Naive B cell (primary cell): Measurements from ENCODE around the gene ALPI. TPM values are rescaled to one million over a fixed set of nuclear protein-coding genes. Genes with fewer than 3 reads are reported as not detected.
"Not testable (repeated sequence)": the region's sequence is repeated elsewhere in the genome, so short reads cannot be mapped to it uniquely, and the experiment has no call there.

ENCODE experiments used
- ATAC-seq, 2 donors: fragments of 150-1000 bp; cut with Tn5 transposase; 2 replicates each; pipeline ENCODE4 v1.10.0; 2021; ENCODE audit warnings: low read depth in 2 of 2, mild to moderate bottlenecking in 2 of 2, moderate library complexity in 2 of 2
- DNase-seq: peaks from one replicate; pipeline ENCODE4 v3.0.0; 2022
- H3K27ac Mint-ChIP-seq, 6 donors: one replicate each; pipeline ENCODE4 v1.8.0; 2020 to 2022; ENCODE audit warnings: mild to moderate bottlenecking in 6 of 6, mixed read lengths in 6 of 6, moderate library complexity in 5 of 6, inconsistent platforms in 2 of 6
- H3K27me3 Mint-ChIP-seq, 3 donors: one replicate each; pipeline ENCODE4 v1.8.0; 2021 to 2022; ENCODE audit warnings: mixed read lengths in 3 of 3, mild to moderate bottlenecking in 1 of 3
- H3K36me3 Mint-ChIP-seq, 2 donors: one replicate each; pipeline ENCODE4 v1.8.0; 2020 to 2022; ENCODE audit warnings: mixed read lengths in 2 of 2, inconsistent platforms in 1 of 2, mild to moderate bottlenecking in 1 of 2
- H3K4me1 Mint-ChIP-seq, 3 donors: one replicate each; pipeline ENCODE4 v1.8.0; 2020 to 2022; ENCODE audit warnings: mixed read lengths in 3 of 3, inconsistent platforms in 1 of 3, mild to moderate bottlenecking in 1 of 3, moderate library complexity in 1 of 3
- H3K4me3 Mint-ChIP-seq, 8 donors: one replicate each; pipeline ENCODE4 v1.8.0; 2020 to 2022; ENCODE audit warnings: mild to moderate bottlenecking in 8 of 8, mixed read lengths in 8 of 8, moderate library complexity in 8 of 8, inconsistent platforms in 2 of 8
- H3K9me3 Mint-ChIP-seq, 7 donors: one replicate each; pipeline ENCODE4 v1.8.0; 2020 to 2022; ENCODE audit warnings: mixed read lengths in 7 of 7, mild to moderate bottlenecking in 5 of 7, inconsistent platforms in 2 of 7, moderate library complexity in 1 of 7
- polyA plus RNA-seq, 6 donors: library from polyadenylated mRNA; unstranded; fragments of 300-500 nt; fragmentation: Illumina TruSeq; gene quantifications; one replicate each; pipeline ENCODE4 v1.2.3, GENCODE V29; 2021; ENCODE audit warnings: low read depth in 6 of 6

Gene ALPI
- polyA plus RNA-seq, 6 donors from 2014 or later = not detected

DNA sequence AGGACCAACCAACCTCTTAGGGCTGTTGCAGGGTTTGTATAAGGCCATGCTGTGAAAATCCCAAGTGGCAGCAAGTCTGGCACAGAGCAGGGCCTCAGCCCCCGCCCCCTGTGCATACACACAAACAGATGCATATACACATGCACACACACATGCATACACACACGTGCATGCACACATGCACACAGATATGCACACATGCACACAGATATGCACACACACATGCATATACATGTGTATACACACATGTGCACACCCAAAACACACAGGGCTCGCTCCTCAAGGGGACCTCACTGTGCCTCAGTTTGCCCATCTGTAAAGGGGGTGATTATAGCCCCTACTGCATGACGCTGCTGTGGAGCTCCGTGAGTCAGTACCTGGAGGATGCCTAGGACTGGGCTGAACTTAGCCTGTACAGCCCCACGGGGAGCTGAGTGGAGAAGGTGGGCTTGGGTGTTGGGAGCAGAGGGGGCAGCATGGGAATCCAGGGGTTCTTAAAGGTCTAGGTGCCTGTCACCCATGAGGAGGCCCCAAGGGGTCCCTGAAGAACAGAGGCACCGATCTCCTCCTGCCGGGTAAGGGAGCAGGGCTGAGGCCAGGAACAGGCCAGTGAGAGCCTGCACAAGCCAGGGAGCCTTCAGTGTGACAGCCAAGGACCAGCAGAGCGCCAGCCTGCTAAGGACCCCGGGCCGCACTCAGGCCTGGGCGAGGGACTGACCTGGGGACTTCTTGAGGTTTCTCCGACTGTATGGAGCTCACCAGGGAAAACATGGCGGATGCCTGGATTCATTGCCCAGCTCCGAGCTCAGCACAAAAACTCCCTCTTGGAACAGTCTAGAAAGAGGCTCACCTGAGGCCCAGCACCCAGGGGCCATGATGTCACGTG, 24.0 kb upstream of the ALPI start:
- Mint-ChIP-seq H3K27ac (no peak overlapping the region), H3K9me3 (no peaks in the 10 kb centered on the region), H3K36me3 (no peaks in the 10 kb centered on the region), H3K4me3 (peak overlapping the region in 1 of 8 donors; percentile 25), H3K4me1 (no peaks in the 10 kb centered on the region), H3K27me3 (peaks cover 0 to 7% (median 4%) of the 10 kb centered on the region in 3 donors)
- ATAC-seq (no peak), DNase-seq (no peak)

- Mint-ChIP-seq H3K4me1 (no peaks in the 10 kb centered on the region), H3K4me3 (no peak overlapping the region), H3K9me3 (no peaks in the 10 kb centered on the region), H3K27me3 (peaks cover 1 to 9% (median 4%) of the 10 kb centered on the region in 3 donors), H3K27ac (no peak overlapping the region), H3K36me3 (no peaks in the 10 kb centered on the region)
- DNase-seq (no peak), ATAC-seq (no peak)
These were observed 23.3 kb upstream of the ALPI start for GRCh38 chr2:232432598-232433184.

DNA sequence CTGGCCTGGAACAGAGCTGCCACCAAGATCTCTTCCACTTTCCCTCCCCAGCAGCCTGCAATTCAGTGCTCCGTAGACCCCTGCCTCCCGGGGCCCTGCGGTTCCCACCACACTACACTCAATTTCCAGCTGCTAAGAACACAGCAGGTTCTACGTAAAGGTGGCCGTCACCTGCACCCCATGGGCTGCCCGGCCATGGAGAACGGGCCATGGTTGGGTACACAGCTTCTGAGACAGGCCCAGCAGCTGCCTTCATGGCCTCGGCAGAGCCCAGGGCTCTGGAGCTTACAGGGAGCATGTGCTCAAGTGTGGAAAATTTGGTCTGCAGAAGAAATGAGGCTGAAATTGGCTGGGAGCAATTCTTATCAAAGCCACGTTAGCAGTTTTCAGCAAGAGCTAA, 22.3 kb upstream of the ALPI start:
- ATAC-seq, H3K36me3 Mint-ChIP-seq, H3K27me3 Mint-ChIP-seq, H3K27ac Mint-ChIP-seq, H3K4me1 Mint-ChIP-seq, H3K9me3 Mint-ChIP-seq, H3K4me3 Mint-ChIP-seq, DNase-seq: not testable (repeated sequence)

DNA sequence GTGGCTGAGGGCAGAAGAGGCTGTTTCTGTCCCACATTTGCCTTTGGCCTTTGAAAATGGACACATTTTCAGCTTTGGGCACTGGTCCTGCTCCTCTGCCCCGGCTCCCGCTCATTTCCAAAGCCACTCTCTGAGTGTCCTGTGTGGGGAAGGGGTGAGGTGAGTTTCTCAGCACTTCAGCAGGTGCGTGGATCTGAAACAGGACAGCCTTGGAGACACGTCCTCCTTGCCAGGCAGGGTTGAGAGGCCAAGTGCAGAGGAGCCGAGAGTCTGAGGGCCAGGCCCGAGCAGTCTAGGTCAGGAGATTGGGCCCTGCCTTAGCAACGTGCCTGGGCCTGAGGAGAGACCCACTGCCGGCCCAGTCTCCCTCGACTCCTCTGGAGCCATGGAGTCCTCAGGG, 21.9 kb upstream of the ALPI start:
- ATAC-seq (no peak), DNase-seq (no peak)
- Mint-ChIP-seq H3K36me3 (no peaks in the 10 kb centered on the region), H3K27ac (no peak overlapping the region), H3K4me3 (no peak overlapping the region), H3K27me3 (peaks cover 4 to 9% (median 5%) of the 10 kb centered on the region in 3 donors), H3K9me3 (peaks cover 0 to 1% (median 0%) of the 10 kb centered on the region in 7 donors), H3K4me1 (no peaks in the 10 kb centered on the region)

GRCh38 chr2:232434563-232435374, 21.2 kb upstream of the ALPI start:
- Mint-ChIP-seq H3K27ac (no peak overlapping the region), H3K4me1 (peaks cover 0 to under 1% (median 0%) of the 10 kb centered on the region in 3 donors), H3K4me3 (peak overlapping the region in 1 of 8 donors; percentile 22), H3K9me3 (peaks cover 0 to 1% (median 0%) of the 10 kb centered on the region in 7 donors), H3K36me3 (no peaks in the 10 kb centered on the region), H3K27me3 (peaks cover 4 to 9% (median 5%) of the 10 kb centered on the region in 3 donors)
- ATAC-seq (no peak), DNase-seq (no peak)

GRCh38 chr2:232435375-232435648, 20.6 kb upstream of the ALPI start:
- Mint-ChIP-seq H3K27ac (no peak overlapping the region), H3K9me3 (peaks cover 0 to 1% (median 0%) of the 10 kb centered on the region in 7 donors), H3K36me3 (no peaks in the 10 kb centered on the region), H3K4me1 (peaks cover 0 to 6% (median 1%) of the 10 kb centered on the region in 3 donors), H3K27me3 (peaks cover 4 to 9% (median 5%) of the 10 kb centered on the region in 3 donors), H3K4me3 (peak overlapping the region in 1 of 8 donors; percentile 22)
- no peak for ATAC-seq
- DNase-seq = no peak

DNA sequence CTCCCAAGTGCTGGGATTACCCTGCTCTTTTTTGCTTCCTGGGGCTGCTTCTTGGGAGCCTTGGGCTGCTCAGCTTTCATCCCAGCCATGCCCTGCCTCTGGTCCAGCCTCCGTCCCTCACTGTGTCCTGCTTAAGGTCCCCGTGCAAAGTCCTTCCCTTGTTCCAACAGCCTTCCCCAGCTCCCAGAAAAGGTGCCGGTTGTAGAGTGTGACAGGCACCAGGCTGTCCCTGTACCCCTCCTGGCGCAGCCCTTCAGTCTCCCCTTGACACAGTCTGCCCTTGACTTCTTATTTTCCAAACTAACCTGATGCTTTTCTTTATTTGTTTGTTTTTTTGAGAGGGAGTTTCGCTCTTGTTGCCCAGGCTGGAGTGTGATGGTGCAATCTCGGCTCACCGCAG, 20.1 kb upstream of the ALPI start:
- ATAC-seq (no peak), DNase-seq (no peak)
- no peaks in the 10 kb centered on the region for H3K36me3 Mint-ChIP-seq
- H3K27me3 Mint-ChIP-seq = peaks cover 4 to 9% (median 8%) of the 10 kb centered on the region in 3 donors
- peaks cover 0 to 1% (median 0%) of the 10 kb centered on the region in 7 donors for H3K9me3 Mint-ChIP-seq
- no peak overlapping the region for H3K4me3 Mint-ChIP-seq
- peaks cover 0 to 11% (median 5%) of the 10 kb centered on the region in 3 donors for H3K4me1 Mint-ChIP-seq
- H3K27ac Mint-ChIP-seq = no peak overlapping the region

DNA sequence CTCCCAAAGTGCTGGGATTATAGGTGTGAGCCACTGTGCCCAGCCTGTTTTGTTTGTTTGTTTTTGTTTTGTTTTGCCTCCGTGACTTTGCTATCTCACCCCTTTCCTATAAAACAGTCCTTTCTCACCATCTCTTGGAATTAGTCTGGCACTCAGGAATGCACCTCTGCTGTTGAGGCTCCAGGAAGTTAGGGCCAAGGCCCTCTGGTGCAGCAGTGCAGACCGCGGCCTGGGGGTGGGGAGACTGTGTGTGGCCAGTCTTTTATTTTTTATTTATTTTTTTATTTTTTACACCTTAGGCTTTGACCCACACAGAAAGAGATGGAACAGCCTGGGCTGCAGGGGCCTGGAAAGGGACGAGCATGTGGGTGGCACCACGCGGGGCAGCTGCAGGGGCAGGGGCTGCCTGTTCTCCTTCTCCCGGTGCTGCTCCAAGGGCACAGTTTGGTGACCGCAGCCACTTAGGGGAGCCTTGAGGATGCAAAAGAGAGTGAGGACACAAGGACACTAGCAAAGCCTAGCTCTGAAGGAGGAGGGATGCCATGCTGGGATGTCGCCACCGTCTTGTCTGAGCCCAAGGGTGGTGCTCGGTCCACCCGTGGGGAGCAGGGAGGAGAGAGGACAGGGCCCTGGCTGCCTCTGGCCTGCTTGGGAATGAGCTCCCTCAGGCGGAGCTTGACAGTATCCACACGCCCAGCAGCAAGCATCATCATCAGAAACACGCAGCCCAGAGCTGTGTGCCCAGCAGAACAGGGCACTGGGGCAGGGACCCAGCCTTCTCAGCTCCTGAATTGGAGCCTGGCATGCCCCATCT, 19.4 kb upstream of the ALPI start:
- DNase-seq (no peak), ATAC-seq (no peak)
- no peak overlapping the region for H3K4me3 Mint-ChIP-seq
- H3K36me3 Mint-ChIP-seq = no peaks in the 10 kb centered on the region
- H3K27ac Mint-ChIP-seq = peak overlapping the region in 2 of 6 donors; percentile 61 to 63
- H3K4me1 Mint-ChIP-seq = peaks cover 0 to 12% (median 5%) of the 10 kb centered on the region in 3 donors
- H3K27me3 Mint-ChIP-seq = peaks cover 4 to 15% (median 9%) of the 10 kb centered on the region in 3 donors
- H3K9me3 Mint-ChIP-seq = peaks cover 0 to 1% (median 0%) of the 10 kb centered on the region in 7 donors

DNA sequence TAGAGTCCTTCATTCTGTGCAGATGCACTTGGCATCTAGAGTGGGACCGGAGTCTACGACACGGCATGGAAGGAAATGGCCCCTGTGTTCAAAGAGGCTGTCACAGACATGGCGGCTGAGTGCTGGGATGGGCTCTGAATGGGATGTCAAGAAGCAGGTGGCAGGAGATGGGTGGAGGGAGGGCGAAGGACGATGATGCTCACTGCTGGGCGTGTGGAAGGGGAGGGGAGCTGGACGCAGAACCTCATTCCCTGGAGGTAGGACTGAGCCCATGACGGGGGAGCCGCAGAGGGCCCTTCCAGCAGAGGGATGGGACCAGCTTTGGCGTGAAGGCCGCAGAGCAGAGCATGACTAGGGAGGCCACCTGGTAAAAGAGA, 18.8 kb upstream of the ALPI start:
- H3K36me3 Mint-ChIP-seq = no peaks in the 10 kb centered on the region
- peaks cover 0 to 12% (median 5%) of the 10 kb centered on the region in 3 donors for H3K4me1 Mint-ChIP-seq
- no peak for DNase-seq
- H3K9me3 Mint-ChIP-seq = peaks cover 0 to 1% (median 0%) of the 10 kb centered on the region in 7 donors
- ATAC-seq = no peak
- H3K27me3 Mint-ChIP-seq = peaks cover 4 to 17% (median 9%) of the 10 kb centered on the region in 3 donors
- peak overlapping the region in 1 of 6 donors; percentile 81 for H3K27ac Mint-ChIP-seq
- H3K4me3 Mint-ChIP-seq = no peak overlapping the region

DNA sequence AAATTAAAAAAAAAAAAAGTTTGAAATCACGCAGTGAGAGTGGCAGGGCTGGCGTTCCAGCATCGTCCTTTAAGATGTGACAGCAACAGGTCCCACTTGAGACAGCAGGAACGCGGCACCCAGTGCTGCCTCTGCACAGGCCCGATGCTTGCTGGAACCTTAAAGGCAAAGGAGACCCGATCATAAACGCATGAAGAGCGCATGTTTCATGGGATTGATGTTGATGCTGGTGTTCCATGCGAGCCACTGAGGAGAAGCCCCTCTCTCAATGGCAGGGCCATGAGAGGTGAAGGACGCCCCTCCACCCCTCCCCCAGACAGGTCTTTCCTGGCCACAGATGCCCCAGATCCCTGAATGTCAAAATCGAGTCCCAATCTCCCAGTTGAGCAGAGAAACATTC, 17.9 kb upstream of the ALPI start:
- no peak for ATAC-seq
- H3K27ac Mint-ChIP-seq = no peak overlapping the region
- no peaks in the 10 kb centered on the region for H3K36me3 Mint-ChIP-seq
- H3K9me3 Mint-ChIP-seq = peaks cover 0 to 1% (median 0%) of the 10 kb centered on the region in 7 donors
- peaks cover 0 to 12% (median 5%) of the 10 kb centered on the region in 3 donors for H3K4me1 Mint-ChIP-seq
- peak overlapping the region in 1 of 8 donors; percentile 43 for H3K4me3 Mint-ChIP-seq
- H3K27me3 Mint-ChIP-seq = peaks cover 4 to 17% (median 9%) of the 10 kb centered on the region in 3 donors
- DNase-seq = no peak

- DNase-seq = no peak
- Mint-ChIP-seq H3K36me3 (no peaks in the 10 kb centered on the region), H3K27ac (no peak overlapping the region), H3K27me3 (peaks cover 4 to 17% (median 9%) of the 10 kb centered on the region in 3 donors), H3K9me3 (peaks cover 0 to 1% (median 0%) of the 10 kb centered on the region in 7 donors), H3K4me3 (no peak overlapping the region), H3K4me1 (peaks cover 0 to 12% (median 5%) of the 10 kb centered on the region in 3 donors)
- ATAC-seq = peak in 1 of 2 donors; percentile 41
These were observed 16.8 kb upstream of the ALPI start for GRCh38 chr2:232438951-232439757.

DNA sequence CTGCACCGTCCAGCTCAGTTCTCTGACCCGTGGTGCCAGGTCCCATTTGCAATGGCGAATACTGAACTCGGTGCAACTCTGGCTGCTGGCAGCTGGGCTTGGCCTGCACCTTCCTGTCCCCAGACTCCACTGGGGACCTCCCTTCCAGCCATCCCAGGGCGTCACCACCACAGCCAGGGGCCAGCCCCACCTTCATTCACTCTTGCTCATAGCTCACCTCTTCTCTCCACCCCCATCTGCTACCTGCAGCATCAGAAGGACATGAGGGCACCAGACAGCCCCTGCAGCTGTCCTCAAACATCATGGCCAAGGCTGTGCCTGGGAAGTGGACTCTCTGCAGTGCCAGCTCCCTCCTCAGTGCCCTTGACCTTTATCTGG, 16.2 kb upstream of the ALPI start:
- no peak for ATAC-seq
- H3K4me3 Mint-ChIP-seq = no peak overlapping the region
- peaks cover 0 to 12% (median 5%) of the 10 kb centered on the region in 3 donors for H3K4me1 Mint-ChIP-seq
- H3K36me3 Mint-ChIP-seq = no peaks in the 10 kb centered on the region
- DNase-seq = no peak
- H3K27me3 Mint-ChIP-seq = peaks cover 4 to 17% (median 9%) of the 10 kb centered on the region in 3 donors
- H3K27ac Mint-ChIP-seq = no peak overlapping the region
- H3K9me3 Mint-ChIP-seq = peaks cover 0 to 1% (median 0%) of the 10 kb centered on the region in 7 donors
